Measurements from ENCODE around the gene OXER1.

DNA sequence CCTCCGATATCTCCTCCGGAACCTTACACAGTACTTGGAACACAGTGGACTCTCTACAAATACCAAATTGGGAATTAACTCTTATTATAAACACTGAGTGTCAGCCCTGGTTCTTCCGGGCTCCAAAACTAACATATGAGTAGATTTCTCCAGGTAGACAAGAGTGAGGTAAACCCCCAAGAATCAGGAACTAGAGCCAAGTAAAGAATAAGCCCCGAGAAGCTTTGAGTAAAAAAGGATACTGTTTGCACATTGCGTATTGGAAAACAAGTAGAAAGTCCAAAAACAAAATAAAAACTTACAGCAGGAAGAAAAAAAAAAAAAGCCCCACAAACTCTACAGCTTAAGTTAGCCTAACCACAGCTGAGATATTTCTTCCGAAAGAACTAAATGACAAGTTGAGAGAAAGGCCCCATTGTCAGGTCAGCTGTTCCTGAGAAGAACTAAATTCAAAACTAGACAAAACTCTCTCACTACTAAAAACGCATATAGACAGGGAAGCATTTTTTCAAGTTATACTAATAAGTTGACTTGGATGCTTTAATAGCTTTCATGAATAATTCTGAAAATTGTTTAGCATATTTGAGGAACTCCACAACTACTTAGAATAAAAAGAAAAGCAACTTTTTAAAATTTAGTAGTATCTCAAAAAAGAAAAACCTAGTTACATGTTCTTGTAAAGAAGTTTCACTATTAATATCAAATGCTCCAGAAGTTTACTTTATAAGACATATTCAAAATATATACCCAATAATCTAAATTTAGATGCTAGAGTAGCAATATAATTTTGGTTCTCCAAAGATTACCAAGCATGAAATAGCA, 32.7 kb upstream of the OXER1 start:
- no peak for TF ChIP-seq POLR2A (IDR thresholded peaks at IDR 0.05; ENCODE audit: extremely low read depth, insufficient read length)
- TF ChIP-seq, protein P1, sequence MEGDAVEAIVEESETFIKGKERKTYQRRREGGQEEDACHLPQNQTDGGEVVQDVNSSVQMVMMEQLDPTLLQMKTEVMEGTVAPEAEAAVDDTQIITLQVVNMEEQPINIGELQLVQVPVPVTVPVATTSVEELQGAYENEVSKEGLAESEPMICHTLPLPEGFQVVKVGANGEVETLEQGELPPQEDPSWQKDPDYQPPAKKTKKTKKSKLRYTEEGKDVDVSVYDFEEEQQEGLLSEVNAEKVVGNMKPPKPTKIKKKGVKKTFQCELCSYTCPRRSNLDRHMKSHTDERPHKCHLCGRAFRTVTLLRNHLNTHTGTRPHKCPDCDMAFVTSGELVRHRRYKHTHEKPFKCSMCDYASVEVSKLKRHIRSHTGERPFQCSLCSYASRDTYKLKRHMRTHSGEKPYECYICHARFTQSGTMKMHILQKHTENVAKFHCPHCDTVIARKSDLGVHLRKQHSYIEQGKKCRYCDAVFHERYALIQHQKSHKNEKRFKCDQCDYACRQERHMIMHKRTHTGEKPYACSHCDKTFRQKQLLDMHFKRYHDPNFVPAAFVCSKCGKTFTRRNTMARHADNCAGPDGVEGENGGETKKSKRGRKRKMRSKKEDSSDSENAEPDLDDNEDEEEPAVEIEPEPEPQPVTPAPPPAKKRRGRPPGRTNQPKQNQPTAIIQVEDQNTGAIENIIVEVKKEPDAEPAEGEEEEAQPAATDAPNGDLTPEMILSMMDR (IDR thresholded peaks at IDR 0.05; ENCODE audit: low read depth, low read length): no peak

All from NB4 (cell line).